ENCODE data around the gene KRTAP10-6. TPM values are rescaled to one million over a fixed set of nuclear protein-coding genes. Genes with fewer than 3 reads are reported as not detected.

KRTAP10-6 gene
- total RNA-seq, 4 donors from 2014 or later = not detected

- WGBS, 2 donors = 90 to 95% methylated on average over 3 of the region's 4 CpGs
- no peak for DNase-seq
- TF ChIP-seq CTCF (IDR thresholded peaks at IDR 0.05) (no peak), POLR2A (IDR thresholded peaks at IDR 0.05) (no peak)
- Histone ChIP-seq H3K4me3 (no peak overlapping the region), H3K4me1 (peaks cover 0 to 14% (median 0%) of the 10 kb centered on the region in 3 donors), H3K36me3 (no peaks in the 10 kb centered on the region), H3K9me3 (peaks cover 0 to 4% (median 0%) of the 10 kb centered on the region in 3 donors), H3K27me3 (peaks cover 0 to 40% (median 0%) of the 10 kb centered on the region in 4 donors), H3K27ac (no peak overlapping the region)
- intact Hi-C loops (cut with DNase I) = no loop called here
Measured at GRCh38 chr21:44571296-44571695, 21.0 kb downstream of the KRTAP10-6 start.

- DNase-seq = no peak
- Histone ChIP-seq H3K27me3 (peaks cover 0 to 40% (median 0%) of the 10 kb centered on the region in 4 donors), H3K27ac (no peak overlapping the region), H3K9me3 (peaks cover 0 to 4% (median 0%) of the 10 kb centered on the region in 3 donors), H3K36me3 (no peaks in the 10 kb centered on the region), H3K4me1 (peaks cover 0 to 14% (median 0%) of the 10 kb centered on the region in 3 donors), H3K4me3 (no peak overlapping the region)
- 80 to 83% methylated on average over 1 to 2 of the region's 12 CpGs for WGBS, 2 donors
- TF ChIP-seq CTCF (IDR thresholded peaks at IDR 0.05) (no peak), POLR2A (IDR thresholded peaks at IDR 0.05) (no peak)
- intact Hi-C loops (cut with DNase I) = no loop called here
Measured at GRCh38 chr21:44569861-44570517, 22.3 kb downstream of the KRTAP10-6 start.

- peaks cover 0 to 5% (median 0%) of the 10 kb centered on the region in 3 donors for H3K4me1 ChIP-seq
- H3K4me3 ChIP-seq = no peak overlapping the region
- 49 to 71% methylated on average over 2 to 7 of the region's 27 CpGs for WGBS, 2 donors
- no peak overlapping the region for H3K27ac ChIP-seq
- peaks cover 0 to 32% (median 0%) of the 10 kb centered on the region in 4 donors for H3K27me3 ChIP-seq
- peaks cover 0 to 4% (median 0%) of the 10 kb centered on the region in 3 donors for H3K9me3 ChIP-seq
- intact Hi-C loops (cut with DNase I) = no loop called here
- no peak for DNase-seq
- TF ChIP-seq POLR2A (IDR thresholded peaks at IDR 0.05) = no peak
- TF ChIP-seq CTCF (IDR thresholded peaks at IDR 0.05) = no peak
- no peaks in the 10 kb centered on the region for H3K36me3 ChIP-seq
Measured at GRCh38 chr21:44568667-44569556, 23.4 kb downstream of the KRTAP10-6 start.

- WGBS, 2 donors = 70% methylated on average over 2 to 4 of the region's 12 CpGs
- H3K36me3 ChIP-seq = no peaks in the 10 kb centered on the region
- intact Hi-C loops (cut with DNase I) = no loop called here
- no peak overlapping the region for H3K4me3 ChIP-seq
- peaks cover 0 to 4% (median 0%) of the 10 kb centered on the region in 3 donors for H3K9me3 ChIP-seq
- no peak for TF ChIP-seq POLR2A (IDR thresholded peaks at IDR 0.05)
- TF ChIP-seq CTCF (IDR thresholded peaks at IDR 0.05) = no peak
- peaks cover 0 to 26% (median 0%) of the 10 kb centered on the region in 4 donors for H3K27me3 ChIP-seq
- no peak for DNase-seq
- H3K27ac ChIP-seq = no peak overlapping the region
- H3K4me1 ChIP-seq = no peaks in the 10 kb centered on the region
Measured at GRCh38 chr21:44568261-44568660, 24.0 kb downstream of the KRTAP10-6 start.
